Neural progenitor cell (in vitro differentiated cells): Measurements from ENCODE around the gene OGDH. TPM values are rescaled to one million over a fixed set of nuclear protein-coding genes. Genes with fewer than 3 reads are reported as not detected.

Source experiments
- DNase-seq: peaks from one replicate; pipeline ENCODE4 v3.0.0-alpha.2; 2016; ENCODE audit warnings: low spot score
- H2AFZ ChIP-seq: fragments of 200-600 bp; sonication (generic); replicated peaks from 2 replicates; pipeline ENCODE4 v1.6.1; 2016; ENCODE audit warnings: antibody characterized with exemption
- H3F3A ChIP-seq: fragments of 200-600 bp; sonication (generic); 2 replicates; pipeline ENCODE4 v1.6.1; 2016; ENCODE audit warnings: antibody characterized with exemption, low read depth
- H3K27ac ChIP-seq: fragments of 200-600 bp; sonication (generic); 2 replicates; pipeline ENCODE4 v1.5.1; 2016; ENCODE audit warnings: mild to moderate bottlenecking
- H3K27me3 ChIP-seq: fragments of 200-600 bp; sonication (generic); 2 replicates; pipeline ENCODE4 v1.6.1; 2016; ENCODE audit warnings: mild to moderate bottlenecking, moderate library complexity
- H3K36me3 ChIP-seq: fragments of 200-600 bp; sonication (generic); 2 replicates; pipeline ENCODE4 v1.5.1; 2016
- H3K4me1 ChIP-seq: fragments of 200-600 bp; sonication (generic); 2 replicates; pipeline ENCODE4 v1.6.1; 2016; ENCODE audit warnings: mixed run types
- H3K4me2 ChIP-seq: fragments of 200-600 bp; sonication (generic); 2 replicates; pipeline ENCODE4 v1.6.1; 2016
- H3K4me3 ChIP-seq: fragments of 200-600 bp; sonication (generic); 2 replicates; pipeline ENCODE4 v1.5.1; 2016
- H3K79me2 ChIP-seq: fragments of 200-600 bp; sonication (generic); 2 replicates; pipeline ENCODE4 v1.6.1; 2016; ENCODE audit warnings: low read depth
- H3K9ac ChIP-seq: fragments of 200-600 bp; sonication (generic); 2 replicates; pipeline ENCODE4 v1.6.1; 2016
- H3K9me3 ChIP-seq: fragments of 200-600 bp; sonication (generic); 2 replicates; pipeline ENCODE4 v1.5.1; 2016; ENCODE audit warnings: low read depth
- H4K20me1 ChIP-seq: fragments of 200-600 bp; sonication (generic); 2 replicates; pipeline ENCODE4 v1.6.1; 2016; ENCODE audit warnings: low read depth
- H3K27ac Mint-ChIP-seq: 3 replicates; pipeline ENCODE4 v1.8.0; 2021; ENCODE audit warnings: mixed read lengths
- H3K27me3 Mint-ChIP-seq: 2 replicates; pipeline ENCODE4 v1.8.0; 2022; ENCODE audit warnings: low read depth, mild to moderate bottlenecking, inconsistent platforms, moderate library complexity, mixed read lengths; ENCODE audit not compliant: insufficient read depth
- H3K36me3 Mint-ChIP-seq: 3 replicates; pipeline ENCODE4 v1.8.0; 2021; ENCODE audit warnings: mixed read lengths
- H3K4me1 Mint-ChIP-seq: 3 replicates; pipeline ENCODE4 v1.8.0; 2021; ENCODE audit warnings: mixed read lengths
- H3K4me3 Mint-ChIP-seq: 3 replicates; pipeline ENCODE4 v1.8.0; 2021; ENCODE audit warnings: mild to moderate bottlenecking, moderate library complexity, mixed read lengths
- H3K9me3 Mint-ChIP-seq: 3 replicates; pipeline ENCODE4 v1.8.0; 2020; ENCODE audit warnings: mixed read lengths
- EZH2 ChIP-seq: fragments of 200-600 bp; sonication (generic); IDR thresholded peaks from 2 replicates; pipeline ENCODE4 v1.6.1; 2017; ENCODE audit warnings: antibody characterized with exemption, mild to moderate bottlenecking, moderate library complexity
- EZH2phosphoT487 ChIP-seq: fragments of 200-600 bp; sonication (generic); IDR thresholded peaks from 2 replicates; pipeline ENCODE4 v1.6.1; 2017; ENCODE audit warnings: antibody characterized with exemption
- total RNA-seq: library from RNA; depleted of rRNA; stranded (reverse); fragments of >200 nt; gene quantifications from 2 replicates; pipeline ENCODE4 v1.2.3, GENCODE V29; 2015; ENCODE audit warnings: low replicate concordance
- TF ChIP-seq, protein P1 (sequence below): fragments of 200-600 bp; sonication (generic); IDR thresholded peaks from 2 replicates; pipeline ENCODE4 v1.5.1; 2017; ENCODE audit warnings: antibody characterized with exemption, mild to moderate bottlenecking

Gene OGDH
- total RNA-seq, 1 donor from 2014 or later: 25.2 TPM

DNA sequence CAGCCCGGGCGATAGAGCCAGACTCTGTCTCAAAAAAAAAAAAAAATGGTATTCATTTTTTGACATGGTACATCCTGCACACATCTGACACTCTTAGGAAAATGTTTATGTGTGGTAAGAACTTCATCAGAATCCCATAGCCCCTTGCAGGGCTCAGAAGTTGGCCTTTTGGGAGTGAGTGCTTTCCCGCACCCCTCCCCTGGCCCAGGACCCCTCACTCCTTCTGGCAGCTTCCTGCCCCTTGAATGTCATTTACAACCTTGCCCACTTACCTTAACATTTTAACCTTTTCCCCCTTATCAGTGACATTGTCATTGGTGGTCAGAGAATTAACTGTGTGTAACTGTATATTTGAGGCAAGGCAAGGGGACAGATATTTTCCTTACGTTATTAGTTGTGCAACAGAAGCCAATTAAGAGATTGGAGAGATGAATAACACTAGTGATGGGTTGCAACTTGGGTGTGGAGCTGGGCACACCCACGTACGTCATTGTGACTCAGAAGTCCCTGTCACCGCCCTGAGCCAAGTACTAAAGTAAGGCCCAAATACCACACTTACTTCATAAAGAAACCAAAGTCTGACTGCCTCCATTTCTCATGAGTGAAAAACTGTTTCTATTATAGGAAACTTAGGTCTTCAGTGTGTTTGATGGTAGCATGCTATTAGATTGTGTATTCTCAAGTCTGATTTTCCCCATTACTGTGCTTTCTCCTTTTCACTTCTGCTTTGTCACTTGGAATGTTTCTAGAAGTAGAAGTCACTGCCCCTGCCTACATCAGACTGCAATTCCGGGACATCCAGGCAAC, 31.6 kb downstream of the OGDH start:
- Mint-ChIP-seq H3K27ac (peak overlapping the region; percentile 91), H3K27me3 (peaks cover 3% of the 10 kb centered on the region)

GRCh38 chr7:44638611-44639557, 32.5 kb downstream of the OGDH start:
- H3K27ac ChIP-seq: no peak overlapping the region
- H3K4me3 Mint-ChIP-seq: peak overlapping the region; percentile 33
- no peaks in the 10 kb centered on the region for H3F3A ChIP-seq
- no peaks in the 10 kb centered on the region for H3K4me1 ChIP-seq
- no peak overlapping the region for H3K4me3 ChIP-seq
- DNase-seq: no peak
- H3K27me3 ChIP-seq: no peaks in the 10 kb centered on the region
- no peak overlapping the region for H3K4me2 ChIP-seq
- no peaks in the 10 kb centered on the region for H3K79me2 ChIP-seq
- peaks cover 32% of the 10 kb centered on the region for H3K4me1 Mint-ChIP-seq
- H3K9me3 ChIP-seq: no peaks in the 10 kb centered on the region
- TF ChIP-seq EZH2phosphoT487: no peak
- TF ChIP-seq, protein P1, sequence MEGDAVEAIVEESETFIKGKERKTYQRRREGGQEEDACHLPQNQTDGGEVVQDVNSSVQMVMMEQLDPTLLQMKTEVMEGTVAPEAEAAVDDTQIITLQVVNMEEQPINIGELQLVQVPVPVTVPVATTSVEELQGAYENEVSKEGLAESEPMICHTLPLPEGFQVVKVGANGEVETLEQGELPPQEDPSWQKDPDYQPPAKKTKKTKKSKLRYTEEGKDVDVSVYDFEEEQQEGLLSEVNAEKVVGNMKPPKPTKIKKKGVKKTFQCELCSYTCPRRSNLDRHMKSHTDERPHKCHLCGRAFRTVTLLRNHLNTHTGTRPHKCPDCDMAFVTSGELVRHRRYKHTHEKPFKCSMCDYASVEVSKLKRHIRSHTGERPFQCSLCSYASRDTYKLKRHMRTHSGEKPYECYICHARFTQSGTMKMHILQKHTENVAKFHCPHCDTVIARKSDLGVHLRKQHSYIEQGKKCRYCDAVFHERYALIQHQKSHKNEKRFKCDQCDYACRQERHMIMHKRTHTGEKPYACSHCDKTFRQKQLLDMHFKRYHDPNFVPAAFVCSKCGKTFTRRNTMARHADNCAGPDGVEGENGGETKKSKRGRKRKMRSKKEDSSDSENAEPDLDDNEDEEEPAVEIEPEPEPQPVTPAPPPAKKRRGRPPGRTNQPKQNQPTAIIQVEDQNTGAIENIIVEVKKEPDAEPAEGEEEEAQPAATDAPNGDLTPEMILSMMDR: no peak
- no peak for TF ChIP-seq EZH2
- no peaks in the 10 kb centered on the region for H3K36me3 ChIP-seq
- H3K27me3 Mint-ChIP-seq: peaks cover 3% of the 10 kb centered on the region
- peaks cover 8% of the 10 kb centered on the region for H4K20me1 ChIP-seq
- no peaks in the 10 kb centered on the region for H3K9me3 Mint-ChIP-seq
- H3K27ac Mint-ChIP-seq: peak overlapping the region; percentile 91
- H3K36me3 Mint-ChIP-seq: peaks cover 4% of the 10 kb centered on the region
- H2AFZ ChIP-seq: no peak overlapping the region
- H3K9ac ChIP-seq: no peak overlapping the region

More for the DNA sequence above, 31.6 kb downstream of the OGDH start:
- H3K9me3 Mint-ChIP-seq: no peaks in the 10 kb centered on the region
- H3K27me3 ChIP-seq: no peaks in the 10 kb centered on the region
- H3K36me3 Mint-ChIP-seq: peaks cover 9% of the 10 kb centered on the region
- H3K9me3 ChIP-seq: no peaks in the 10 kb centered on the region
- H3K4me1 Mint-ChIP-seq: peaks cover 32% of the 10 kb centered on the region
- H3K4me2 ChIP-seq: no peak overlapping the region
- H4K20me1 ChIP-seq: peaks cover 8% of the 10 kb centered on the region
- H3F3A ChIP-seq: no peaks in the 10 kb centered on the region
- no peak overlapping the region for H3K9ac ChIP-seq
- DNase-seq: no peak
- H3K36me3 ChIP-seq: no peaks in the 10 kb centered on the region
- no peak overlapping the region for H3K4me3 Mint-ChIP-seq
- TF ChIP-seq, protein P1: no peak
- TF ChIP-seq EZH2phosphoT487: no peak
- no peak for TF ChIP-seq EZH2
- no peaks in the 10 kb centered on the region for H3K79me2 ChIP-seq
- no peak overlapping the region for H2AFZ ChIP-seq
- no peak overlapping the region for H3K4me3 ChIP-seq
- no peaks in the 10 kb centered on the region for H3K4me1 ChIP-seq
- H3K27ac ChIP-seq: no peak overlapping the region

DNA sequence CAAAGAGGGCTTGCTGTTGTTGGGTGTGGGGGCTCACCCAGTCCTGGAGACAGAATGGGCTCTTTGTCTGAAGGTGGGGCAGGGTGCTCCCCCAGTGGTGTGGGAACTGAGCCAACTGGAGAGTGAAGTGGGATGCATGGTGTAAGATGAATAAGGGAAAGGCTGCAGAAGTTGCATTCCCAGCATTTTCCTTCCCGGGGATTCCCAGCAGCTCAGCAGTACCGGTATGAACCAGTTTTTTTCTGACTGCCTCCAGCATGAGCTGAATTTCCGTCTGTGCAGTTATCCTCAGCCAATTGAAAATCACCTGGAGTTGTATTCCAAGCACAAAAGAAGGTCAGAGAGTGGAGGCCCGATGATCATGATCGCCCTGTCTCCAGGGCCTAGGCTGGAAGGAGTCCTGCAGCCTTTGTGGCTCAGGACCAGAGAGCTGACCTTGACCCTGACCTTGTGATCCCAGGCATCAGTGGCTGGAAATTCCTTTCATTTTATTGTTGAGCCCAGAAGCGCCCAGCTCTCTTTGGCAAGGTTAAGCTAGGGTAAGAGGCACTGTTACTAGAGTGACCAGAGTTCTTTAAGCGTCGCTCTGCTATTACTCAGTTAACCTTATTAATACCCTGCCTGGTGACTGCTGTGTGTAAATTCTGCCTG, 33.4 kb downstream of the OGDH start:
- peak overlapping the region; percentile 55 for H3K4me3 Mint-ChIP-seq
- Histone ChIP-seq H3K27me3 (no peaks in the 10 kb centered on the region), H3K79me2 (no peaks in the 10 kb centered on the region), H3K36me3 (no peaks in the 10 kb centered on the region), H3K4me2 (no peak overlapping the region), H3K9ac (no peak overlapping the region), H2AFZ (no peak overlapping the region), H3K27ac (no peak overlapping the region), H3K9me3 (no peaks in the 10 kb centered on the region), H3F3A (no peaks in the 10 kb centered on the region), H4K20me1 (peaks cover 8% of the 10 kb centered on the region), H3K4me1 (no peaks in the 10 kb centered on the region), H3K4me3 (no peak overlapping the region)
- H3K27ac Mint-ChIP-seq: peak overlapping the region; percentile 34
- TF ChIP-seq, protein P1: no peak
- peak; percentile 21 for DNase-seq
- H3K9me3 Mint-ChIP-seq: no peaks in the 10 kb centered on the region
- H3K4me1 Mint-ChIP-seq: peaks cover 31% of the 10 kb centered on the region
- peaks cover 3% of the 10 kb centered on the region for H3K27me3 Mint-ChIP-seq
- H3K36me3 Mint-ChIP-seq: peaks cover 5% of the 10 kb centered on the region
